GM23338 (cell line): ENCODE data around the gene PLSCR4. TPM values are rescaled to one million over a fixed set of nuclear protein-coding genes. Genes with fewer than 3 reads are reported as not detected.

Source experiments
- ATAC-seq: fragments of 200-7000 bp; cut with Tn5 transposase; 3 replicates; pipeline ENCODE4 v1.9.1; 2020
- DNase-seq: peaks from one replicate; pipeline ENCODE4 v3.0.0-alpha.2; 2015; ENCODE audit warnings: low spot score
- H2AFZ ChIP-seq: fragments of 200-600 bp; sonication (generic); 2 replicates; pipeline ENCODE4 v1.8.0; 2016; ENCODE audit warnings: antibody characterized with exemption, mild to moderate bottlenecking, moderate library complexity
- H3F3A ChIP-seq: fragments of 200-600 bp; sonication (generic); replicated peaks from 2 replicates; pipeline ENCODE4 v1.8.0; 2017; ENCODE audit warnings: antibody characterized with exemption, mixed run types, low read depth
- H3K27ac ChIP-seq: fragments of 200-600 bp; sonication (generic); 2 replicates; pipeline ENCODE4 v1.6.1; 2016; ENCODE audit warnings: low read depth
- H3K27me3 ChIP-seq: fragments of 200-600 bp; sonication (generic); 2 replicates; pipeline ENCODE4 v1.8.0; 2016; ENCODE audit warnings: mild to moderate bottlenecking, mixed run types, moderate library complexity; ENCODE audit not compliant: insufficient read depth
- H3K36me3 ChIP-seq: fragments of 200-600 bp; sonication (generic); 2 replicates; pipeline ENCODE4 v1.8.0; 2016; ENCODE audit warnings: mild to moderate bottlenecking; ENCODE audit not compliant: insufficient read depth
- H3K4me1 ChIP-seq: fragments of 200-600 bp; sonication (generic); 2 replicates; pipeline ENCODE4 v1.8.0; 2016; ENCODE audit warnings: mild to moderate bottlenecking, moderate library complexity; ENCODE audit not compliant: insufficient read depth
- H3K4me2 ChIP-seq: fragments of 200-600 bp; sonication (generic); 2 replicates; pipeline ENCODE4 v1.7.1; 2017; ENCODE audit warnings: mixed run types
- H3K4me3 ChIP-seq: fragments of 200-600 bp; sonication (generic); 2 replicates; pipeline ENCODE4 v1.6.1; 2016; ENCODE audit warnings: mixed run types
- H3K79me2 ChIP-seq: fragments of 200-600 bp; sonication (generic); replicated peaks from 2 replicates; pipeline ENCODE4 v1.8.0; 2017; ENCODE audit warnings: mild to moderate bottlenecking; ENCODE audit not compliant: insufficient read depth
- H3K9me2 ChIP-seq: fragments of 200-600 bp; sonication (generic); 2 replicates; pipeline ENCODE4 v1.8.0; 2017; ENCODE audit not compliant: insufficient read depth
- H4K20me1 ChIP-seq: fragments of 200-600 bp; sonication (generic); replicated peaks from 2 replicates; pipeline ENCODE4 v1.8.0; 2017; ENCODE audit warnings: mild to moderate bottlenecking; ENCODE audit not compliant: insufficient read depth
- H3K27ac Mint-ChIP-seq: 2 replicates; pipeline ENCODE4 v1.8.0; 2020; ENCODE audit warnings: inconsistent platforms, mild to moderate bottlenecking, moderate library complexity, mixed read lengths
- H3K27me3 Mint-ChIP-seq: 3 replicates; pipeline ENCODE4 v1.8.0; 2022; ENCODE audit warnings: low read depth, mild to moderate bottlenecking, moderate library complexity, mixed read lengths, inconsistent platforms; ENCODE audit not compliant: insufficient read depth, poor library complexity
- H3K36me3 Mint-ChIP-seq: 3 replicates; pipeline ENCODE4 v1.8.0; 2021; ENCODE audit warnings: low read depth, mild to moderate bottlenecking, inconsistent platforms, moderate library complexity, mixed read lengths
- H3K4me1 Mint-ChIP-seq: 3 replicates; pipeline ENCODE4 v1.8.0; 2020; ENCODE audit warnings: mild to moderate bottlenecking, inconsistent platforms, mixed read lengths
- H3K4me3 Mint-ChIP-seq: 3 replicates; pipeline ENCODE4 v1.8.0; 2021; ENCODE audit warnings: moderate library complexity, mild to moderate bottlenecking, inconsistent platforms, mixed read lengths
- H3K9me3 Mint-ChIP-seq: 3 replicates; pipeline ENCODE4 v1.8.0; 2020; ENCODE audit warnings: moderate library complexity, mild to moderate bottlenecking, inconsistent platforms, mixed read lengths
- CREB1 ChIP-seq: fragments of 250-450 bp; sonication (Bioruptor Pico); IDR thresholded peaks from 2 replicates; pipeline ENCODE4 v1.5.0; 2020; ENCODE audit warnings: low read depth, mild to moderate bottlenecking, moderate library complexity
- CTCF ChIP-seq, 2 experiments: fragments of 200-600 bp in 1 of 2; sonication (generic) in 1 of 2; conservative IDR thresholded peaks; 2 replicates each; pipeline versions ENCODE4 v1.5.1 to v1.6.1; 2016 to 2017; ENCODE audit warnings: antibody characterized with exemption in 2 of 2, low read depth in 2 of 2, mild to moderate bottlenecking in 2 of 2, moderate library complexity in 1 of 2
- EZH2 ChIP-seq: fragments of 200-600 bp; sonication (generic); IDR thresholded peaks from one replicate; pipeline ENCODE4 v1.8.0; 2017; ENCODE audit warnings: antibody characterized with exemption, mild to moderate bottlenecking, low read depth; ENCODE audit not compliant: unreplicated experiment
- EZH2phosphoT487 ChIP-seq: fragments of 200-600 bp; sonication (generic); IDR thresholded peaks from one replicate; pipeline ENCODE4 v1.8.1; 2018; ENCODE audit warnings: antibody characterized with exemption; ENCODE audit not compliant: unreplicated experiment
- JUNB ChIP-seq: IDR thresholded peaks from one replicate; pipeline ENCODE4 v1.6.1; 2016; ENCODE audit warnings: antibody characterized with exemption; ENCODE audit not compliant: unreplicated experiment
- NANOG ChIP-seq: IDR thresholded peaks from 2 replicates; pipeline ENCODE4 v1.6.1; 2016; ENCODE audit warnings: antibody characterized with exemption, borderline replicate concordance
- POLR2AphosphoS5 ChIP-seq: IDR thresholded peaks from 2 replicates; pipeline ENCODE4 v1.6.1; 2016; ENCODE audit warnings: antibody characterized with exemption, low read depth
- STAT1 ChIP-seq: IDR thresholded peaks from one replicate; pipeline ENCODE4 v1.6.1; 2016; ENCODE audit warnings: antibody characterized with exemption; ENCODE audit not compliant: unreplicated experiment
- ZNF114 ChIP-seq: fragments of 250-450 bp; sonication (Bioruptor Pico); IDR thresholded peaks from 2 replicates; pipeline ENCODE4 v1.5.0; 2020; ENCODE audit warnings: mild to moderate bottlenecking, moderate library complexity
- ZNF331 ChIP-seq: fragments of 250-450 bp; sonication (Bioruptor Pico); IDR thresholded peaks from 2 replicates; pipeline ENCODE4 v1.5.0; 2020; ENCODE audit warnings: low read depth, mild to moderate bottlenecking, moderate library complexity
- polyA plus RNA-seq: library from polyadenylated mRNA; unstranded; fragments of >200 nt; fragmentation: Nextera tagmentation; extraction: Ambion mirVana; gene quantifications from 2 replicates; pipeline ENCODE4 v1.2.1, GENCODE V29; 2016
- total RNA-seq: library from RNA; depleted of rRNA; stranded (reverse); fragments of >200 nt; shearing (Covaris generic); gene quantifications from 2 replicates; pipeline ENCODE4 v1.2.3, GENCODE V29; 2014
- TF ChIP-seq, protein P1 (sequence below): IDR thresholded peaks from 2 replicates; pipeline ENCODE4 v1.6.1; 2016; ENCODE audit warnings: antibody characterized with exemption
- TF ChIP-seq, protein P2 (sequence below): fragments of 250-450 bp; sonication (Bioruptor Pico); IDR thresholded peaks from 2 replicates; pipeline ENCODE4 v1.5.0; 2020; ENCODE audit warnings: mild to moderate bottlenecking, moderate library complexity
- TF ChIP-seq, protein P3 (sequence below): IDR thresholded peaks from one replicate; pipeline ENCODE4 v1.6.1; 2018; ENCODE audit warnings: antibody characterized with exemption; ENCODE audit not compliant: unreplicated experiment

The PLSCR4 gene
- total and polyA plus RNA-seq, 2 experiments from 2014 or later = 1.4 to 5.2 TPM

DNA sequence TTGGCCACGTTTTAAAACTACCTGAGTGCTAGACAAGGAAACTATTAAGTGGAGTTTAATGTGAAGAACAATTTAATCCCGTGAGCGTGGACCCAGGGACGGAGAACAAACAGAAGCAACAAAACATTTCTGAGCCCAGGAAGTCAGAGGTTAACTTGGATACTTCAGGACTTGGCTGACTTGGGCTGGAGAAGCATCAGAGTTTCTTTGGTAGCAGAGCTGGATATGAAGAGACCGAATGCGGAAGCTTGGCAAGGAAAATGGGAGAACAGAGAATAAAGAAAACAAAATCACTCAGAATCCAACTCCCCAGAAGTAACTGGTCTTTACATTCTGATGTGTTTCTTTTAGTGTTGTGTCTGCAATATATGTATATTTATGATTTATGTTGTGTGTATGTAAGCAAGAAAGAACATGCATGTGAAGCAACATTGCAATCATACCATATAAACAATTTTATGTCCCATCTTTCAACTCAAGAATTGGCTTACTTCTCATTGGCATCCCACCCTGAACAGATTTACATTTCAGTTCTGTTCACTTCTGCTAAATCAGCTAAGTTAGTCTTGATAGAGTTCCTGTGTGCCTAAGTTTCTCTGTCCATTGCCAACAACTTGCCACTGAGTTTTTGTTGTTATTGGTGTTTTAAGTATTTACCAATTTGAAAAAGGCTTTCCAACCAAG is 72.8 kb downstream of the PLSCR4 start:
- no peak for TF ChIP-seq CREB1 (CRISPR knock-in tag)
- no peak for TF ChIP-seq ZNF114 (CRISPR knock-in tag)
- no peak for TF ChIP-seq ZNF331 (CRISPR knock-in tag)
- TF ChIP-seq, protein P1, sequence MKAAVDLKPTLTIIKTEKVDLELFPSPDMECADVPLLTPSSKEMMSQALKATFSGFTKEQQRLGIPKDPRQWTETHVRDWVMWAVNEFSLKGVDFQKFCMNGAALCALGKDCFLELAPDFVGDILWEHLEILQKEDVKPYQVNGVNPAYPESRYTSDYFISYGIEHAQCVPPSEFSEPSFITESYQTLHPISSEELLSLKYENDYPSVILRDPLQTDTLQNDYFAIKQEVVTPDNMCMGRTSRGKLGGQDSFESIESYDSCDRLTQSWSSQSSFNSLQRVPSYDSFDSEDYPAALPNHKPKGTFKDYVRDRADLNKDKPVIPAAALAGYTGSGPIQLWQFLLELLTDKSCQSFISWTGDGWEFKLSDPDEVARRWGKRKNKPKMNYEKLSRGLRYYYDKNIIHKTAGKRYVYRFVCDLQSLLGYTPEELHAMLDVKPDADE = no peak
- TF ChIP-seq, protein P2, sequence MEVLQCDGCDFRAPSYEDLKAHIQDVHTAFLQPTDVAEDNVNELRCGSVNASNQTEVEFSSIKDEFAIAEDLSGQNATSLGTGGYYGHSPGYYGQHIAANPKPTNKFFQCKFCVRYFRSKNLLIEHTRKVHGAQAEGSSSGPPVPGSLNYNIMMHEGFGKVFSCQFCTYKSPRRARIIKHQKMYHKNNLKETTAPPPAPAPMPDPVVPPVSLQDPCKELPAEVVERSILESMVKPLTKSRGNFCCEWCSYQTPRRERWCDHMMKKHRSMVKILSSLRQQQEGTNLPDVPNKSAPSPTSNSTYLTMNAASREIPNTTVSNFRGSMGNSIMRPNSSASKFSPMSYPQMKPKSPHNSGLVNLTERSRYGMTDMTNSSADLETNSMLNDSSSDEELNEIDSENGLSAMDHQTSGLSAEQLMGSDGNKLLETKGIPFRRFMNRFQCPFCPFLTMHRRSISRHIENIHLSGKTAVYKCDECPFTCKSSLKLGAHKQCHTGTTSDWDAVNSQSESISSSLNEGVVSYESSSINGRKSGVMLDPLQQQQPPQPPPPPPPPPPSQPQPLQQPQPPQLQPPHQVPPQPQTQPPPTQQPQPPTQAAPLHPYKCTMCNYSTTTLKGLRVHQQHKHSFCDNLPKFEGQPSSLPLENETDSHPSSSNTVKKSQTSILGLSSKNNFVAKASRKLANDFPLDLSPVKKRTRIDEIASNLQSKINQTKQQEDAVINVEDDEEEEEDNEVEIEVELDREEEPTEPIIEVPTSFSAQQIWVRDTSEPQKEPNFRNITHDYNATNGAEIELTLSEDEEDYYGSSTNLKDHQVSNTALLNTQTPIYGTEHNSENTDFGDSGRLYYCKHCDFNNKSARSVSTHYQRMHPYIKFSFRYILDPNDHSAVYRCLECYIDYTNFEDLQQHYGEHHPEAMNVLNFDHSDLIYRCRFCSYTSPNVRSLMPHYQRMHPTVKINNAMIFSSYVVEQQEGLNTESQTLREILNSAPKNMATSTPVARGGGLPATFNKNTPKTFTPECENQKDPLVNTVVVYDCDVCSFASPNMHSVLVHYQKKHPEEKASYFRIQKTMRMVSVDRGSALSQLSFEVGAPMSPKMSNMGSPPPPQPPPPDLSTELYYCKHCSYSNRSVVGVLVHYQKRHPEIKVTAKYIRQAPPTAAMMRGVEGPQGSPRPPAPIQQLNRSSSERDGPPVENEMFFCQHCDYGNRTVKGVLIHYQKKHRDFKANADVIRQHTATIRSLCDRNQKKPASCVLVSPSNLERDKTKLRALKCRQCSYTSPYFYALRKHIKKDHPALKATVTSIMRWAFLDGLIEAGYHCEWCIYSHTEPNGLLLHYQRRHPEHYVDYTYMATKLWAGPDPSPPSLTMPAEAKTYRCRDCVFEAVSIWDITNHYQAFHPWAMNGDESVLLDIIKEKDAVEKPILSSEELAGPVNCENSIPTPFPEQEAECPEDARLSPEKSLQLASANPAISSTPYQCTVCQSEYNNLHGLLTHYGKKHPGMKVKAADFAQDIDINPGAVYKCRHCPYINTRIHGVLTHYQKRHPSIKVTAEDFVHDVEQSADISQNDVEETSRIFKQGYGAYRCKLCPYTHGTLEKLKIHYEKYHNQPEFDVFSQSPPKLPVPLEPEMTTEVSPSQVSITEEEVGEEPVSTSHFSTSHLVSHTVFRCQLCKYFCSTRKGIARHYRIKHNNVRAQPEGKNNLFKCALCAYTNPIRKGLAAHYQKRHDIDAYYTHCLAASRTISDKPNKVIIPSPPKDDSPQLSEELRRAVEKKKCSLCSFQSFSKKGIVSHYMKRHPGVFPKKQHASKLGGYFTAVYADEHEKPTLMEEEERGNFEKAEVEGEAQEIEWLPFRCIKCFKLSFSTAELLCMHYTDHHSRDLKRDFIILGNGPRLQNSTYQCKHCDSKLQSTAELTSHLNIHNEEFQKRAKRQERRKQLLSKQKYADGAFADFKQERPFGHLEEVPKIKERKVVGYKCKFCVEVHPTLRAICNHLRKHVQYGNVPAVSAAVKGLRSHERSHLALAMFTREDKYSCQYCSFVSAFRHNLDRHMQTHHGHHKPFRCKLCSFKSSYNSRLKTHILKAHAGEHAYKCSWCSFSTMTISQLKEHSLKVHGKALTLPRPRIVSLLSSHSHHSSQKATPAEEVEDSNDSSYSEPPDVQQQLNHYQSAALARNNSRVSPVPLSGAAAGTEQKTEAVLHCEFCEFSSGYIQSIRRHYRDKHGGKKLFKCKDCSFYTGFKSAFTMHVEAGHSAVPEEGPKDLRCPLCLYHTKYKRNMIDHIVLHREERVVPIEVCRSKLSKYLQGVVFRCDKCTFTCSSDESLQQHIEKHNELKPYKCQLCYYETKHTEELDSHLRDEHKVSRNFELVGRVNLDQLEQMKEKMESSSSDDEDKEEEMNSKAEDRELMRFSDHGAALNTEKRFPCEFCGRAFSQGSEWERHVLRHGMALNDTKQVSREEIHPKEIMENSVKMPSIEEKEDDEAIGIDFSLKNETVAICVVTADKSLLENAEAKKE (CRISPR knock-in tag) = no peak
- no peak for TF ChIP-seq STAT1
- TF ChIP-seq NANOG = no peak
- TF ChIP-seq, protein P3, sequence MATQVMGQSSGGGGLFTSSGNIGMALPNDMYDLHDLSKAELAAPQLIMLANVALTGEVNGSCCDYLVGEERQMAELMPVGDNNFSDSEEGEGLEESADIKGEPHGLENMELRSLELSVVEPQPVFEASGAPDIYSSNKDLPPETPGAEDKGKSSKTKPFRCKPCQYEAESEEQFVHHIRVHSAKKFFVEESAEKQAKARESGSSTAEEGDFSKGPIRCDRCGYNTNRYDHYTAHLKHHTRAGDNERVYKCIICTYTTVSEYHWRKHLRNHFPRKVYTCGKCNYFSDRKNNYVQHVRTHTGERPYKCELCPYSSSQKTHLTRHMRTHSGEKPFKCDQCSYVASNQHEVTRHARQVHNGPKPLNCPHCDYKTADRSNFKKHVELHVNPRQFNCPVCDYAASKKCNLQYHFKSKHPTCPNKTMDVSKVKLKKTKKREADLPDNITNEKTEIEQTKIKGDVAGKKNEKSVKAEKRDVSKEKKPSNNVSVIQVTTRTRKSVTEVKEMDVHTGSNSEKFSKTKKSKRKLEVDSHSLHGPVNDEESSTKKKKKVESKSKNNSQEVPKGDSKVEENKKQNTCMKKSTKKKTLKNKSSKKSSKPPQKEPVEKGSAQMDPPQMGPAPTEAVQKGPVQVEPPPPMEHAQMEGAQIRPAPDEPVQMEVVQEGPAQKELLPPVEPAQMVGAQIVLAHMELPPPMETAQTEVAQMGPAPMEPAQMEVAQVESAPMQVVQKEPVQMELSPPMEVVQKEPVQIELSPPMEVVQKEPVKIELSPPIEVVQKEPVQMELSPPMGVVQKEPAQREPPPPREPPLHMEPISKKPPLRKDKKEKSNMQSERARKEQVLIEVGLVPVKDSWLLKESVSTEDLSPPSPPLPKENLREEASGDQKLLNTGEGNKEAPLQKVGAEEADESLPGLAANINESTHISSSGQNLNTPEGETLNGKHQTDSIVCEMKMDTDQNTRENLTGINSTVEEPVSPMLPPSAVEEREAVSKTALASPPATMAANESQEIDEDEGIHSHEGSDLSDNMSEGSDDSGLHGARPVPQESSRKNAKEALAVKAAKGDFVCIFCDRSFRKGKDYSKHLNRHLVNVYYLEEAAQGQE = no peak
- no peak for TF ChIP-seq CTCF (conservative IDR thresholded peaks at IDR 0.05; ENCODE audit: low read depth in 2 of 2)
- TF ChIP-seq EZH2phosphoT487 = no peak
- no peak for TF ChIP-seq JUNB
- no peak for TF ChIP-seq EZH2
- no peak for TF ChIP-seq POLR2AphosphoS5
- no peak overlapping the region for H2AFZ ChIP-seq
- no peaks in the 10 kb centered on the region for H3K36me3 ChIP-seq
- no peaks in the 10 kb centered on the region for H3K27me3 ChIP-seq
- H3K4me3 ChIP-seq = no peak overlapping the region
- no peaks in the 10 kb centered on the region for H3K4me1 ChIP-seq
- H3K9me2 ChIP-seq = no peaks in the 10 kb centered on the region
- no peak overlapping the region for H3K4me3 Mint-ChIP-seq
- peaks cover 4% of the 10 kb centered on the region; the same call in 1 of the 3 replicates for H3K4me1 Mint-ChIP-seq
- H3K36me3 Mint-ChIP-seq = no peaks in the 10 kb centered on the region; the same call in 2 of the 3 replicates
- DNase-seq = no peak
- no peaks in the 10 kb centered on the region for H3K9me3 Mint-ChIP-seq
- no peaks in the 10 kb centered on the region for H4K20me1 ChIP-seq
- no peak overlapping the region for H3K4me2 ChIP-seq
- no peak overlapping the region for H3K27ac Mint-ChIP-seq
- H3K79me2 ChIP-seq = no peaks in the 10 kb centered on the region
- H3F3A ChIP-seq = no peaks in the 10 kb centered on the region
- no peak overlapping the region for H3K27ac ChIP-seq
- H3K27me3 Mint-ChIP-seq = peaks cover 2% of the 10 kb centered on the region
- ATAC-seq = no peak
